Liver (tissue), 9 donors: ENCODE results near the gene VEGFB. TPM values are rescaled to one million over a fixed set of nuclear protein-coding genes. Genes with fewer than 3 reads are reported as not detected.

ENCODE experiments used
- DNase-seq: peaks from one replicate; pipeline ENCODE4 v3.0.0-alpha.2; 2017; ENCODE audit warnings: low spot score
- H3K27ac ChIP-seq, 2 donors: one replicate each; pipeline ENCODE4 v1.7.0; 2013; ENCODE audit warnings: inconsistent platforms in 2 of 2, low read length in 2 of 2, control low read depth in 1 of 2, low read depth in 1 of 2, mild to moderate bottlenecking in 1 of 2
- H3K27me3 ChIP-seq, 4 donors: one replicate each; pipeline versions ENCODE4 v1.6.1 to v1.7.0; 2013; ENCODE audit warnings: low read length in 3 of 4, inconsistent platforms in 1 of 4, mild to moderate bottlenecking in 1 of 4, moderate library complexity in 1 of 4; ENCODE audit not compliant: control insufficient read depth in 4 of 4, insufficient read depth in 4 of 4
- H3K36me3 ChIP-seq, 4 donors: one replicate each; pipeline versions ENCODE4 v1.6.1 to v1.7.0; 2013; ENCODE audit warnings: low read length in 3 of 4, mild to moderate bottlenecking in 3 of 4, low read depth in 1 of 4, moderate library complexity in 1 of 4; ENCODE audit not compliant: control insufficient read depth in 4 of 4, insufficient read depth in 3 of 4
- H3K4me1 ChIP-seq, 4 donors: one replicate each; pipeline versions ENCODE4 v1.6.1 to v1.7.0; 2013; ENCODE audit warnings: low read length in 3 of 4, mild to moderate bottlenecking in 3 of 4, moderate library complexity in 1 of 4; ENCODE audit not compliant: control insufficient read depth in 4 of 4, insufficient read depth in 4 of 4
- H3K4me3 ChIP-seq, 3 donors: one replicate each; pipeline versions ENCODE4 v1.6.1 to v1.7.0; 2013; ENCODE audit warnings: low read length in 3 of 3, control low read depth in 1 of 3, low read depth in 1 of 3, mild to moderate bottlenecking in 1 of 3
- H3K9ac ChIP-seq, 2 donors: one replicate each; pipeline ENCODE4 v1.7.0; 2013; ENCODE audit warnings: low read length in 2 of 2, mild to moderate bottlenecking in 2 of 2, moderate library complexity in 2 of 2, control low read depth in 1 of 2, low read depth in 1 of 2
- H3K9me3 ChIP-seq, 4 donors: one replicate each; pipeline versions ENCODE4 v1.6.1 to v1.7.0; 2013; ENCODE audit warnings: low read length in 3 of 4; ENCODE audit not compliant: control insufficient read depth in 4 of 4
- ATF3 ChIP-seq: IDR thresholded peaks from 2 replicates; pipeline ENCODE4 v1.6.1; 2016; ENCODE audit warnings: antibody characterized with exemption
- CTCF ChIP-seq: fragments of 150-350 bp; IDR thresholded peaks from 2 replicates; pipeline ENCODE4 v1.5.1; 2017; ENCODE audit warnings: improper control_type of control experiment, low read depth, low read length; ENCODE audit not compliant: missing input control
- FOXA1 ChIP-seq: IDR thresholded peaks from 2 replicates; pipeline ENCODE4 v1.6.1; 2016; ENCODE audit warnings: antibody characterized with exemption
- FOXA2 ChIP-seq: IDR thresholded peaks from 2 replicates; pipeline ENCODE4 v1.6.1; 2016; ENCODE audit warnings: antibody characterized with exemption
- GABPA ChIP-seq, 2 donors: IDR thresholded peaks in 1 of 2; conservative IDR thresholded peaks in 1 of 2; 2 replicates each; pipeline ENCODE4 v1.6.1; 2016; ENCODE audit warnings: antibody characterized with exemption in 2 of 2, mild to moderate bottlenecking in 1 of 2, moderate library complexity in 1 of 2
- HNF4A ChIP-seq, 2 donors: conservative IDR thresholded peaks; 2 replicates each; pipeline ENCODE4 v1.6.1; 2016; ENCODE audit warnings: antibody characterized with exemption in 2 of 2, mild to moderate bottlenecking in 2 of 2
- JUND ChIP-seq, 2 donors: IDR thresholded peaks; 2 replicates each; pipeline ENCODE4 v1.6.1; 2016; ENCODE audit warnings: antibody characterized with exemption in 2 of 2
- MAX ChIP-seq: IDR thresholded peaks from 2 replicates; pipeline ENCODE4 v1.6.1; 2016; ENCODE audit warnings: antibody characterized with exemption
- NR2F2 ChIP-seq: IDR thresholded peaks from 2 replicates; pipeline ENCODE4 v1.6.1; 2016; ENCODE audit warnings: antibody characterized with exemption
- RAD21 ChIP-seq, 2 donors: IDR thresholded peaks; 2 replicates each; pipeline ENCODE4 v1.6.1; 2016; ENCODE audit warnings: antibody characterized with exemption in 2 of 2, mild to moderate bottlenecking in 2 of 2
- REST ChIP-seq: IDR thresholded peaks from 2 replicates; pipeline ENCODE4 v1.6.1; 2016; ENCODE audit warnings: antibody characterized with exemption, mild to moderate bottlenecking
- RXRA ChIP-seq, 2 donors: IDR thresholded peaks; 2 replicates each; pipeline ENCODE4 v1.6.1; 2017 to 2018; ENCODE audit warnings: antibody characterized with exemption in 2 of 2, mild to moderate bottlenecking in 1 of 2
- SP1 ChIP-seq: IDR thresholded peaks from 2 replicates; pipeline ENCODE4 v1.6.1; 2018; ENCODE audit warnings: antibody characterized with exemption, mild to moderate bottlenecking
- TAF1 ChIP-seq: conservative IDR thresholded peaks from 2 replicates; pipeline ENCODE4 v1.6.1; 2016; ENCODE audit warnings: antibody characterized with exemption, mild to moderate bottlenecking
- YY1 ChIP-seq: IDR thresholded peaks from 2 replicates; pipeline ENCODE4 v1.6.1; 2016; ENCODE audit warnings: antibody characterized with exemption, mild to moderate bottlenecking
- ZBTB33 ChIP-seq: IDR thresholded peaks from 2 replicates; pipeline ENCODE4 v1.6.1; 2016; ENCODE audit warnings: antibody characterized with exemption
- WGBS: extraction: QIAGEN DNeasy Blood & Tissue Kit; methylation state at CpG from one replicate; pipeline ENCODE4 v1.1.7; 2013; 5-methylcytosine and 5-hydroxymethylcytosine counted together
- polyA plus RNA-seq, 2 donors: library from polyadenylated mRNA; stranded (reverse) in 1 of 2; unstranded in 1 of 2; fragments of 200-250 nt in 1 of 2; fragments of >200 nt in 1 of 2; fragmentation: Nextera tagmentation in 1 of 2; extraction: Ambion mirVana in 1 of 2; gene quantifications; one replicate each; pipeline versions ENCODE4 v1.2.1 to v1.2.3, GENCODE V29; 2013 to 2015
- total RNA-seq, 2 donors: library from RNA; depleted of rRNA; stranded (reverse); fragments of >200 nt; gene quantifications; one replicate each; pipeline ENCODE4 v1.2.3, GENCODE V29; 2014
- donor health status: healthy.
- donor health status: healthy.
- donor health status: healthy.
- donor health status: healthy.
- donor health status: healthy.

VEGFB gene
- total and polyA plus RNA-seq, 4 donors, result 3.6 to 17.3 (median 10.7) TPM

- no peaks in the 10 kb centered on the region for H3K9me3 ChIP-seq
- H3K27ac ChIP-seq, result peak overlapping the region; percentile 82 to 83
- no peak for DNase-seq
- peaks cover 4 to 15% (median 10%) of the 10 kb centered on the region in 4 donors for H3K36me3 ChIP-seq
- 90% methylated on average over 18 of the region's 18 CpGs for WGBS
- no peaks in the 10 kb centered on the region for H3K27me3 ChIP-seq
- H3K9ac ChIP-seq, result no peak overlapping the region
- TF ChIP-seq REST (no peak), FOXA1 (no peak), RXRA (IDR thresholded peaks at IDR 0.05) (no peak), MAX (no peak), RAD21 (IDR thresholded peaks at IDR 0.05) (no peak), NR2F2 (no peak), ZBTB33 (no peak), ATF3 (no peak), SP1 (no peak), YY1 (no peak), FOXA2 (no peak), GABPA (IDR thresholded peaks at IDR 0.05 in 1 of 2, conservative IDR thresholded peaks at IDR 0.05 in 1 of 2) (no peak), TAF1 (no peak), HNF4A (conservative IDR thresholded peaks at IDR 0.05) (no peak), CTCF (no peak), JUND (IDR thresholded peaks at IDR 0.05) (no peak)
- peaks cover 0 to 12% (median 2%) of the 10 kb centered on the region in 4 donors for H3K4me1 ChIP-seq
- no peak overlapping the region for H3K4me3 ChIP-seq
These were observed 25.4 kb upstream of the VEGFB start for GRCh38 chr11:64208796-64209562.
